H9 (cell line): ENCODE measurements around the gene UQCRHL. TPM values are rescaled to one million over a fixed set of nuclear protein-coding genes. Genes with fewer than 3 reads are reported as not detected.

Experiments used
- DNase-seq: peaks from one replicate; pipeline ENCODE4 v3.0.0-alpha.2; 2017
- H2AFZ ChIP-seq: one replicate; pipeline ENCODE4 v1.6.1; 2013; ENCODE audit warnings: mild to moderate bottlenecking, low read length, control low read depth, moderate library complexity
- H2AK5ac ChIP-seq: 2 replicates; pipeline ENCODE4 v1.6.1; 2013; ENCODE audit warnings: low read length, control low read depth, mixed read lengths; ENCODE audit not compliant: insufficient read length
- H2BK120ac ChIP-seq: one replicate; pipeline ENCODE4 v1.6.1; 2013; ENCODE audit warnings: low read depth, mild to moderate bottlenecking, low read length, control low read depth, inconsistent platforms; ENCODE audit not compliant: poor library complexity, severe bottlenecking
- H2BK12ac ChIP-seq: 2 replicates; pipeline ENCODE4 v1.6.1; 2013; ENCODE audit warnings: low read length, control low read depth, mixed read lengths, low read depth; ENCODE audit not compliant: insufficient read length
- H2BK15ac ChIP-seq: 2 replicates; pipeline ENCODE4 v1.6.1; 2013; ENCODE audit warnings: low read depth, low read length, control low read depth
- H2BK20ac ChIP-seq: one replicate; pipeline ENCODE4 v1.6.1; 2013; ENCODE audit warnings: low read depth, mild to moderate bottlenecking, low read length, control low read depth, inconsistent platforms; ENCODE audit not compliant: poor library complexity, severe bottlenecking
- H2BK5ac ChIP-seq: 2 replicates; pipeline ENCODE4 v1.6.1; 2013; ENCODE audit warnings: low read length, control low read depth, mixed read lengths; ENCODE audit not compliant: insufficient read length
- H3K14ac ChIP-seq: 2 replicates; pipeline ENCODE4 v1.6.1; 2013; ENCODE audit warnings: low read length, control low read depth; ENCODE audit not compliant: insufficient read depth
- H3K18ac ChIP-seq: 2 replicates; pipeline ENCODE4 v1.6.1; 2013; ENCODE audit warnings: low read depth, mild to moderate bottlenecking, mixed read lengths, low read length, control low read depth; ENCODE audit not compliant: insufficient read length
- H3K23ac ChIP-seq: 2 replicates; pipeline ENCODE4 v1.6.1; 2013; ENCODE audit warnings: low read length, control low read depth, mixed read lengths, low read depth; ENCODE audit not compliant: insufficient read length
- H3K23me2 ChIP-seq: 2 replicates; pipeline ENCODE4 v1.6.1; 2013; ENCODE audit warnings: low read depth, mild to moderate bottlenecking, mixed read lengths, low read length, control low read depth; ENCODE audit not compliant: insufficient read length, poor library complexity, severe bottlenecking
- H3K27ac ChIP-seq: 2 replicates; pipeline ENCODE4 v1.5.1; 2013; ENCODE audit warnings: low read length, control low read depth, mixed read lengths, low read depth; ENCODE audit not compliant: insufficient read length
- H3K27me3 ChIP-seq: 2 replicates; pipeline ENCODE4 v1.6.1; 2013; ENCODE audit warnings: low read length, control low read depth, inconsistent platforms; ENCODE audit not compliant: insufficient read depth
- H3K4ac ChIP-seq: 2 replicates; pipeline ENCODE4 v1.6.1; 2013; ENCODE audit warnings: low read depth, mild to moderate bottlenecking, control low read depth, inconsistent platforms, low read length, moderate library complexity
- H3K4me1 ChIP-seq: 2 replicates; pipeline ENCODE4 v1.6.1; 2013; ENCODE audit warnings: low read length, control low read depth, inconsistent platforms; ENCODE audit not compliant: insufficient read depth
- H3K4me2 ChIP-seq: 2 replicates; pipeline ENCODE4 v1.6.1; 2013; ENCODE audit warnings: low read length, control low read depth, mixed read lengths; ENCODE audit not compliant: insufficient read length, insufficient read depth
- H3K56ac ChIP-seq: 2 replicates; pipeline ENCODE4 v1.6.1; 2013; ENCODE audit warnings: low read depth, mild to moderate bottlenecking, mixed read lengths, low read length, control low read depth; ENCODE audit not compliant: insufficient read length
- H3K79me1 ChIP-seq: 2 replicates; pipeline ENCODE4 v1.6.1; 2013; ENCODE audit warnings: low read depth, mild to moderate bottlenecking, moderate library complexity, low read length, control low read depth, inconsistent platforms; ENCODE audit not compliant: insufficient read depth, poor library complexity, severe bottlenecking
- H3K79me2 ChIP-seq: 2 replicates; pipeline ENCODE4 v1.6.1; 2013; ENCODE audit warnings: low read length, control low read depth, inconsistent platforms; ENCODE audit not compliant: insufficient read depth
- H3K9ac ChIP-seq: 2 replicates; pipeline ENCODE4 v1.6.1; 2013; ENCODE audit warnings: low read length, control low read depth, mixed read lengths; ENCODE audit not compliant: insufficient read length; ENCODE audit errors: extremely low read depth
- H3K9me3 ChIP-seq: one replicate; pipeline ENCODE4 v1.6.1; 2013; ENCODE audit warnings: low read depth, low read length, inconsistent platforms; ENCODE audit not compliant: control insufficient read depth
- H3T11ph ChIP-seq: one replicate; pipeline ENCODE4 v1.6.1; 2013; ENCODE audit warnings: mild to moderate bottlenecking, low read length, control low read depth, inconsistent platforms
- H4K20me1 ChIP-seq: one replicate; pipeline ENCODE4 v1.6.1; 2013; ENCODE audit not compliant: control insufficient read depth, insufficient read length, insufficient read depth
- H4K5ac ChIP-seq: 2 replicates; pipeline ENCODE4 v1.6.1; 2013; ENCODE audit warnings: low read depth, mild to moderate bottlenecking, mixed read lengths, low read length, control low read depth; ENCODE audit not compliant: insufficient read length
- H4K8ac ChIP-seq: replicated peaks from 2 replicates; pipeline ENCODE4 v1.6.1; 2013; ENCODE audit warnings: low read length, control low read depth, mixed read lengths, low read depth; ENCODE audit not compliant: insufficient read length
- H4K91ac ChIP-seq: 2 replicates; pipeline ENCODE4 v1.6.1; 2013; ENCODE audit warnings: low read depth, mild to moderate bottlenecking, moderate library complexity, mixed read lengths, low read length, control low read depth; ENCODE audit not compliant: insufficient read length
- H3K27ac Mint-ChIP-seq, 3 experiments: 2 replicates in 2 of 3; 3 replicates in 1 of 3; pipeline ENCODE4 v1.8.0; 2020 to 2021; ENCODE audit warnings: mixed read lengths in 3 of 3, mild to moderate bottlenecking in 1 of 3, moderate library complexity in 1 of 3
- H3K27me3 Mint-ChIP-seq: 2 replicates; pipeline ENCODE4 v1.8.0; 2021; ENCODE audit warnings: low read depth, mild to moderate bottlenecking, moderate library complexity, mixed read lengths
- H3K36me3 Mint-ChIP-seq, 3 experiments: 2 replicates in 2 of 3; 3 replicates in 1 of 3; pipeline ENCODE4 v1.8.0; 2020 to 2021; ENCODE audit warnings: low read depth in 3 of 3, mixed read lengths in 3 of 3; ENCODE audit not compliant: insufficient read depth in 1 of 3
- H3K4me1 Mint-ChIP-seq, 2 experiments: 2 replicates each; pipeline ENCODE4 v1.8.0; 2020; ENCODE audit warnings: mixed read lengths in 2 of 2
- H3K4me3 Mint-ChIP-seq, 2 experiments: 2 replicates in 1 of 2; 3 replicates in 1 of 2; pipeline ENCODE4 v1.8.0; 2020 to 2021; ENCODE audit warnings: mild to moderate bottlenecking in 2 of 2, mixed read lengths in 2 of 2, moderate library complexity in 1 of 2
- H3K9me3 Mint-ChIP-seq, 2 experiments: 2 replicates in 1 of 2; 3 replicates in 1 of 2; pipeline ENCODE4 v1.8.0; 2020; ENCODE audit warnings: mild to moderate bottlenecking in 2 of 2, mixed read lengths in 2 of 2, moderate library complexity in 1 of 2
- WGBS: extraction: QIAGEN DNeasy Blood & Tissue Kit; methylation state at CpG from one replicate; pipeline ENCODE4 v1.1.7; 2013; ENCODE audit warnings: missing lambda C conversion rate, low lambda C conversion rate, mixed read lengths; ENCODE audit not compliant: insufficient read length; ENCODE audit errors: extremely low coverage; 5-methylcytosine and 5-hydroxymethylcytosine counted together
- total RNA-seq: library from RNA; stranded (reverse); gene quantifications from 2 replicates; pipeline ENCODE4 v1.2.1, GENCODE V29; 2021
- TF ChIP-seq, protein P1 (sequence below): fragments of 200-600 bp; sonication (generic); conservative IDR thresholded peaks from 3 replicates; pipeline ENCODE4 v1.8.0; 2021; ENCODE audit warnings: antibody characterized with exemption, mild to moderate bottlenecking

Gene UQCRHL
- total RNA-seq, 1 experiment from 2014 or later = 2.0 TPM

DNA sequence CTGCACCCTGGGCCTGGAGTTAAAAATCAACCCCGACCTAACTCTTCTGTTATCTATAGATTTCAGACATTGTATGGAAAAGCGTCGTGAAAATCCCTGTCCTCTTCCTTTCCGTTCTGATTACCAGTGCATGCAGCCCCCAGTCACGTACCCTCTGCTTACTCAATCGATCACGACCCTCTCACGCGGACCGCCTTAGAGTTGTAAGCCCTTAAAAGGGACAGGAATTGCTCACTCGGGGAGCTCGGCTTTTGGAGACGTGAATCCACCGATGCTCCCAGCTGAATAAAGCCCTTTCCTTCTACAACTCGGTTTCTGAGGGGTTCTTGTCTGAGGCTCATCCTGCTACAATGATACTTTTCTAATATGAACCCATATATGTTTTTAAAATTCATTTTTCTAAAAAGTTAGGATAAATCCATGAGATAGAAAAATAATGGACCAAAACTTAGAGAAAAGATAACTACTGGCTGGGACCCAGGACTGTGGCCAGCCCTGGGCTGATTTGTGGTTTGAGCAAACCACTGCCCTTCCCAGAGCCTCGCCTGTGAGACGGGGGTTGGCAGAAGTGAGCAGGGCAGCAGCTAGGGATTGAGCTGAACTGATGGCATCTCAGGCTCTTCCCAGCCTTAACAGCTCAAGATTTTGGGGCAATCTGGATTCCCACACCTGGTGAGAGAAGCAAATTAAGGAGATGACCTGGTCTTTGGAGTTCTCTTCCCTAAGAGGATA, 5.0 kb downstream of the UQCRHL start:
- H3K9ac ChIP-seq = no peak overlapping the region
- H3K9me3 ChIP-seq = no peaks in the 10 kb centered on the region
- no peak overlapping the region for H4K5ac ChIP-seq
- no peak overlapping the region for H3K4ac ChIP-seq
- no peak for DNase-seq
- no CpG with 5 or more reads among the region's 17 CpGs for WGBS
- H2BK12ac ChIP-seq = no peak overlapping the region
- H2BK5ac ChIP-seq = no peak overlapping the region
- H4K91ac ChIP-seq = no peak overlapping the region
- no peak overlapping the region for H2AK5ac ChIP-seq
- no peak overlapping the region for H3K4me3 Mint-ChIP-seq
- H3K23me2 ChIP-seq = no peaks in the 10 kb centered on the region
- no peak overlapping the region for H2BK15ac ChIP-seq
- H3K4me2 ChIP-seq = no peak overlapping the region
- peaks cover 2% of the 10 kb centered on the region; the same call in 1 of the 2 replicates for H3K27me3 Mint-ChIP-seq
- no peaks in the 10 kb centered on the region for H3K79me1 ChIP-seq
- H3T11ph ChIP-seq = no peak overlapping the region
- H3K9me3 Mint-ChIP-seq = no peaks in the 10 kb centered on the region
- H3K56ac ChIP-seq = no peak overlapping the region
- no peak overlapping the region for H2BK120ac ChIP-seq
- no peak overlapping the region for H3K27ac ChIP-seq
- H2AFZ ChIP-seq = no peak overlapping the region
- H3K27ac Mint-ChIP-seq = 0 out of 7 replicates have a peak overlapping the region, but pooled peaks of 1 of the 3 experiments have one; percentile 13
- H4K8ac ChIP-seq = no peak overlapping the region
- H3K4me1 Mint-ChIP-seq = peaks cover 20 to 21% of the 10 kb centered on the region in 2 experiments
- no peak overlapping the region for H3K14ac ChIP-seq
- H3K23ac ChIP-seq = no peak overlapping the region
- no peaks in the 10 kb centered on the region for H3K36me3 Mint-ChIP-seq
- no peak overlapping the region for H2BK20ac ChIP-seq
- H3K18ac ChIP-seq = no peak overlapping the region
- no peaks in the 10 kb centered on the region for H4K20me1 ChIP-seq
- TF ChIP-seq, protein P1, sequence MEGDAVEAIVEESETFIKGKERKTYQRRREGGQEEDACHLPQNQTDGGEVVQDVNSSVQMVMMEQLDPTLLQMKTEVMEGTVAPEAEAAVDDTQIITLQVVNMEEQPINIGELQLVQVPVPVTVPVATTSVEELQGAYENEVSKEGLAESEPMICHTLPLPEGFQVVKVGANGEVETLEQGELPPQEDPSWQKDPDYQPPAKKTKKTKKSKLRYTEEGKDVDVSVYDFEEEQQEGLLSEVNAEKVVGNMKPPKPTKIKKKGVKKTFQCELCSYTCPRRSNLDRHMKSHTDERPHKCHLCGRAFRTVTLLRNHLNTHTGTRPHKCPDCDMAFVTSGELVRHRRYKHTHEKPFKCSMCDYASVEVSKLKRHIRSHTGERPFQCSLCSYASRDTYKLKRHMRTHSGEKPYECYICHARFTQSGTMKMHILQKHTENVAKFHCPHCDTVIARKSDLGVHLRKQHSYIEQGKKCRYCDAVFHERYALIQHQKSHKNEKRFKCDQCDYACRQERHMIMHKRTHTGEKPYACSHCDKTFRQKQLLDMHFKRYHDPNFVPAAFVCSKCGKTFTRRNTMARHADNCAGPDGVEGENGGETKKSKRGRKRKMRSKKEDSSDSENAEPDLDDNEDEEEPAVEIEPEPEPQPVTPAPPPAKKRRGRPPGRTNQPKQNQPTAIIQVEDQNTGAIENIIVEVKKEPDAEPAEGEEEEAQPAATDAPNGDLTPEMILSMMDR = no peak
- H3K27me3 ChIP-seq = no peaks in the 10 kb centered on the region
- no peaks in the 10 kb centered on the region for H3K79me2 ChIP-seq
- H3K4me1 ChIP-seq = peaks cover 5% of the 10 kb centered on the region; the same call in 1 of the 2 replicates
